ENCODE measurements around the gene SULT1A2. TPM values are rescaled to one million over a fixed set of nuclear protein-coding genes. Genes with fewer than 3 reads are reported as not detected.
"Not testable (repeated sequence)": the region's sequence is repeated elsewhere in the genome, so short reads cannot be mapped to it uniquely, and the experiment has no call there.

Gene SULT1A2
- not detected for total RNA-seq

DNA sequence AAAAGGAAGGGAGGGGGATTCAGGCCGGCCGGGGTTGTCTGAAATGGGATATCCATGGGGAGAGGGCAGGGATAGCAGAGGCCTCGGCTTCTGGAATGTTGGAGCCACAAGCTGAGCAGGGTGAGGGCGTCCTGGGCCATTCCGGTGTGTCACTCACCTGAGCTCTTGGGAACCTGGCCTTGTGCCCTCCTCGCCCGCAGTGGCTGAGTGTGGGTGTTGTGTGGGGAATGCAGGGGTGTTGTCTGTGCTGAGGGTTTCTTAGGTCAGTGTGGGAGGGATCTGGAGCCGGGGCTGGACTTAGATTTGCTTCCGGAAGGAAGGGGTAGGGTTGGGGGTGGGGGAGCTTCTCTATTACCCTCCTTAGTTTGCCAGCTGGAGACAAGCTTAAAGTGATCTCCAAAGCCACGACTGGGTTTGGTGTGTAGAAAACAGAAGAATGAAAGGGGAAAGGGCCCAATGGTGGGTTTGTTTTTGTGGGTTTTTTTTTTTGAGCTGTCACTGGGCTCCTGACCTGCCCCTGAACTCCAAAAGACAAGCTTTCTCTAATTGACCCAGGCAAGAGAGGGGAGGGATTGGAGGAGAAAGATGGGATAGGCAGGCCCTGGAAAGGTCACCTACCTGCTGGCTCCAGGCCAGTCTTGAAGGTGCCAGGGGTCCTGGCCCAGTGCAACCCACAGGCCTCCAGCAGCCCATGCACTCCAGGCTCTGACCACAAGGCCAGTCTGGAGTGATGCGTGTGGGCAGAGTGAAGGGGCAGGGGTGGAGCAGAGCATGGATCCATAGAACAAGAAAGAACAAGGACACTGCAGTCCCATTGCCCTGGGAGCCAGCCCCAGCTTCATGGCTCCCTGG, at the start of gene SULT1A2:
Gene SULT1A2, minus strand, starts transcription at position 211 of the 852 bp plus-strand sequence. CDS start 1,120 bp downstream, outside the sequence.
- H3K4me3 ChIP-seq: no peak within 1 kb of the TSS
- no peaks in the 10 kb centered on the region for H3K4me1 ChIP-seq (ENCODE audit: control insufficient read depth in 1 of 2, low read depth in 2 of 2)
- no peaks in the 10 kb centered on the region for H3K9me3 ChIP-seq
- no peak within 1 kb of the TSS for H3K27ac ChIP-seq
- H3K36me3 ChIP-seq: no peaks in the 10 kb centered on the region
- no peak for DNase-seq (ENCODE audit: low spot score)
- no peaks in the 10 kb centered on the region for H3K27me3 ChIP-seq (replicated peaks; ENCODE audit: insufficient read depth)
- TF ChIP-seq, protein P1, sequence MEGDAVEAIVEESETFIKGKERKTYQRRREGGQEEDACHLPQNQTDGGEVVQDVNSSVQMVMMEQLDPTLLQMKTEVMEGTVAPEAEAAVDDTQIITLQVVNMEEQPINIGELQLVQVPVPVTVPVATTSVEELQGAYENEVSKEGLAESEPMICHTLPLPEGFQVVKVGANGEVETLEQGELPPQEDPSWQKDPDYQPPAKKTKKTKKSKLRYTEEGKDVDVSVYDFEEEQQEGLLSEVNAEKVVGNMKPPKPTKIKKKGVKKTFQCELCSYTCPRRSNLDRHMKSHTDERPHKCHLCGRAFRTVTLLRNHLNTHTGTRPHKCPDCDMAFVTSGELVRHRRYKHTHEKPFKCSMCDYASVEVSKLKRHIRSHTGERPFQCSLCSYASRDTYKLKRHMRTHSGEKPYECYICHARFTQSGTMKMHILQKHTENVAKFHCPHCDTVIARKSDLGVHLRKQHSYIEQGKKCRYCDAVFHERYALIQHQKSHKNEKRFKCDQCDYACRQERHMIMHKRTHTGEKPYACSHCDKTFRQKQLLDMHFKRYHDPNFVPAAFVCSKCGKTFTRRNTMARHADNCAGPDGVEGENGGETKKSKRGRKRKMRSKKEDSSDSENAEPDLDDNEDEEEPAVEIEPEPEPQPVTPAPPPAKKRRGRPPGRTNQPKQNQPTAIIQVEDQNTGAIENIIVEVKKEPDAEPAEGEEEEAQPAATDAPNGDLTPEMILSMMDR (IDR thresholded peaks at IDR 0.05): no peak
- ATAC-seq (ENCODE audit: insufficient number of reproducible peaks, low FRiP score, low read depth): no peak

- not testable (repeated sequence) for H3K27me3 ChIP-seq (replicated peaks; ENCODE audit: insufficient read depth); ATAC-seq (ENCODE audit: insufficient number of reproducible peaks, low FRiP score, low read depth); H3K4me3 ChIP-seq; H3K36me3 ChIP-seq; H3K4me1 ChIP-seq (ENCODE audit: control insufficient read depth in 1 of 2, low read depth in 2 of 2); H3K27ac ChIP-seq; H3K9me3 ChIP-seq; DNase-seq (ENCODE audit: low spot score)
Measured at GRCh38 chr16:28639959-28640358, 43.1 kb upstream of the SULT1A2 start.

GRCh38 chr16:28638359-28638758, 41.5 kb upstream of the SULT1A2 start:
- H3K27me3 ChIP-seq (replicated peaks; ENCODE audit: insufficient read depth); ATAC-seq (ENCODE audit: insufficient number of reproducible peaks, low FRiP score, low read depth); DNase-seq (ENCODE audit: low spot score); H3K4me1 ChIP-seq (ENCODE audit: control insufficient read depth in 1 of 2, low read depth in 2 of 2); H3K27ac ChIP-seq; H3K9me3 ChIP-seq; H3K4me3 ChIP-seq; H3K36me3 ChIP-seq: not testable (repeated sequence)

DNA sequence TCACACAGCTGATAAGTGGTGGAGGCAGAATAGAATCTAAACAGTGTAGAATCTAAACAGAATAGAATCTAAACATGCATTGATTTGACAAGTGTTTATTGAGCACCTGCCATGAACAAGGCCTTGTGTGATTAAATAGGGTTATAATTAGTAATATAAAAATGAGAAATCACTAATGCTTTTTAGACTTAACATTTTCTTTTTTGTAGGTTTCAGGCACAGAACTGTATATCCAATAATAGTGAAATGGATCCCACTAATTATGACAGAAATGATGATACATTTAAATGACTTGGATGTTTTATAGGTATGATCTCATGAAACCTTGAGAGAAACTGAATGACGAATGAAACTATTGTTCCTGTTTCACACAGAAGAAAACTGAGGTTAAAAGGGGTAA, 40.9 kb upstream of the SULT1A2 start, which contains the start of gene NPIPB8:
Gene NPIPB8, plus strand, starts transcription at position 301 of the 400 bp plus-strand sequence. CDS start 296 bp downstream, outside the sequence.
- ATAC-seq (ENCODE audit: insufficient number of reproducible peaks, low FRiP score, low read depth); H3K9me3 ChIP-seq; H3K4me3 ChIP-seq; H3K27ac ChIP-seq; H3K27me3 ChIP-seq (replicated peaks; ENCODE audit: insufficient read depth); H3K36me3 ChIP-seq; H3K4me1 ChIP-seq (ENCODE audit: control insufficient read depth in 1 of 2, low read depth in 2 of 2); DNase-seq (ENCODE audit: low spot score): not testable (repeated sequence)

GRCh38 chr16:28636093-28636823, 39.4 kb upstream of the SULT1A2 start:
- not testable (repeated sequence) for H3K36me3 ChIP-seq; H3K4me1 ChIP-seq (ENCODE audit: control insufficient read depth in 1 of 2, low read depth in 2 of 2); H3K27me3 ChIP-seq (replicated peaks; ENCODE audit: insufficient read depth); H3K9me3 ChIP-seq; DNase-seq (ENCODE audit: low spot score); H3K27ac ChIP-seq; ATAC-seq (ENCODE audit: insufficient number of reproducible peaks, low FRiP score, low read depth); H3K4me3 ChIP-seq

DNA sequence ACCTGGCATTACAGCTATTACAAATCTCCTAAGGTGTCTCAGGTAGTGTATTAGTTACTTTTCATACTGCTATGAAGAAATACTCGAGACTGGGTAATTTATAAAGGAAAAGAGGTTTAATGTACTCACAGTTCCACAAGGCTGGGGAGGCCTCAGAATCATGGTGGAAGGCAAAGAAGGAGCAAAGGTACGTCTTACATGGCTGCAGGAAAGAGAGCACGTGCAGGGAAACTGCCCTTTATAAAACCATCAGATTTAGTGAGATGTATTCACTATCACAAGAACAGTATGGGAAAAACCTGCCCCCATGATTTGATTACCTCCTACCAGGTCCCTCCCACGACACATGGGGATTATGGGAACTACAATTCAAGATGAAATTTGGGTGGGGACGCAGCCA, 34.1 kb upstream of the SULT1A2 start:
- H3K27me3 ChIP-seq (replicated peaks; ENCODE audit: insufficient read depth); H3K36me3 ChIP-seq; H3K4me1 ChIP-seq (ENCODE audit: control insufficient read depth in 1 of 2, low read depth in 2 of 2); H3K4me3 ChIP-seq; ATAC-seq (ENCODE audit: insufficient number of reproducible peaks, low FRiP score, low read depth); H3K9me3 ChIP-seq; H3K27ac ChIP-seq; DNase-seq (ENCODE audit: low spot score): not testable (repeated sequence)

GRCh38 chr16:28623172-28623711, 26.4 kb upstream of the SULT1A2 start:
- Histone ChIP-seq H3K27me3 (replicated peaks; ENCODE audit: insufficient read depth) (no peaks in the 10 kb centered on the region), H3K27ac (no peak overlapping the region), H3K36me3 (no peaks in the 10 kb centered on the region), H3K4me3 (peak overlapping the region; percentile 69), H3K4me1 (ENCODE audit: control insufficient read depth in 1 of 2, low read depth in 2 of 2) (no peaks in the 10 kb centered on the region), H3K9me3 (no peaks in the 10 kb centered on the region)
- DNase-seq (ENCODE audit: low spot score) (no peak), ATAC-seq (ENCODE audit: insufficient number of reproducible peaks, low FRiP score, low read depth) (no peak)
- TF ChIP-seq, protein P1 (IDR thresholded peaks at IDR 0.05): no peak

DNA sequence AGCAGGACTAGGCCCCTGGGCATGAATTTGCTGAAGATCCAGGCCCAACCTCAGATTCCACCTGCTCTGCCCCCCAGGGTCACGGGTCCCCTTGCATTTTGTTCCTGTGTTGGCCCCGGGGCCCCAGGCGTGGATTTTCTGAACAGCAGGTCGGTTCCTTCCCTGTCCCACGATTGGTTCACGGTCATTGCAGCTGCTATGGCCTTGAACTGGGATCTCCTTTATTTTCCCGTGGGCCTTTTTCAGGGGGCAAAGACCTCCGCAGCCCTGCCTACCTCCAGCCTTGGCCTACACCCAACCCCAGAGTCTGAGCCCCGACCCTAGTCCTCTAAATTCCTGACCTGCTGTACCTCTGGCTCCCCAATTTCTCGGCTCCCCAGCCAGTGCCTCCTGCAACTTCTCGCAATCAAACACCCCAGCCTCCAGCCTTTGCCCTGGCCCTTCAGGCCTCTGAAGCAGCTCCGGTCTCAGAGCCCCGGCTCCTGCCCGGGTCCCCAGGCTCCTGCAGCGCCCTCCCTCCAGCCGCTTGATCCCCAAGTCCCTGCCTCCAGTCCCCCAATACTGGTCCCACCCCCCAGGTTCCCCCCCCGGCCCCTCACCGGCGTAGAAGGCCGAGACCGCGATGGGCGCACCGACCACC, 25.8 kb upstream of the SULT1A2 start:
- peak overlapping the region; percentile 69 for H3K4me3 ChIP-seq
- not testable (repeated sequence) for H3K27me3 ChIP-seq (replicated peaks; ENCODE audit: insufficient read depth); H3K4me1 ChIP-seq (ENCODE audit: control insufficient read depth in 1 of 2, low read depth in 2 of 2); H3K27ac ChIP-seq; H3K9me3 ChIP-seq; ATAC-seq (ENCODE audit: insufficient number of reproducible peaks, low FRiP score, low read depth); DNase-seq (ENCODE audit: low spot score); H3K36me3 ChIP-seq

Measured in thoracic aorta (tissue), 2 donors.